ENCODE measurements around the gene MACC1.
"Not testable (repeated sequence)": the region's sequence is repeated elsewhere in the genome, so short reads cannot be mapped to it uniquely, and the experiment has no call there.

MACC1 gene

DNA sequence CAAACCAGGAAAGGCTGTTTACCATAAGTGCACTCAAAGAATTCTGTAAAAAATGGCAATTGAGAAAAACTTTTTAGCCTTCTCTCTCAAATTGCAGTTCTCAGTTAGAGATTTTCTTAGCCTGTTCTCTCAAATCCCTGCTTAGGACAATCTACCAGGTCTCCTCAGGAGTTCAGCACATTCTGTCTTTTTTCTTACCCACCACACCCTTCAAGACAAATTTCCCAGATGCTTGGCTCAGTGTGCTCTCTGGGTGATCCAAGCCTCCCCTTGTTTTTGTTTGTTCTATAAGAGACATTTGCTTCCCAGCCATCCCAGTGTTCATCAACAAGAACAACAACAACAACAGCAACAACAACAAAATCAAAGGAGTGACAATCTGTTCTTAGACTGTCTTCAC, 87.3 kb downstream of the MACC1 start:
- no peak for DNase-seq (ENCODE audit: low read depth in 2 of 2)

DNA sequence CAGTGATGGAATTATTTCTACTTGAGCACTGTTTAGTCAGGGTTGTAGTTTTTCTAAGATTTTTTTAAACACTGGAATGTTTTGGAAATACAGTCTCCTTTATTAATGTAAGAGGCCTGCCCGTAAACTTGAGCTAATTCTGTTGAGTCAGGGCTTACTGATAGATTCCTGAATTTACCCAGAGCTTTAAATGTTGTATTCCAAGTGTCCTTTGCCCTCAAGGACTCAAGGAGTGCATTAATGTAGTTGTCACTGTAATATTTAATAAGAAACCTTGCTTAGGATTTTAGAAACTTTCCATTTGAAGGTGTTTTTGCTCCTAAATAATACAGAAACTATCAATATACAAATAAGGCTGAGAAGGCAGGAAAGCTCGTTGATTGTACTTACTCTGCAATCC, 89.2 kb downstream of the MACC1 start:
- no peak for DNase-seq (ENCODE audit: low read depth in 2 of 2)

DNA sequence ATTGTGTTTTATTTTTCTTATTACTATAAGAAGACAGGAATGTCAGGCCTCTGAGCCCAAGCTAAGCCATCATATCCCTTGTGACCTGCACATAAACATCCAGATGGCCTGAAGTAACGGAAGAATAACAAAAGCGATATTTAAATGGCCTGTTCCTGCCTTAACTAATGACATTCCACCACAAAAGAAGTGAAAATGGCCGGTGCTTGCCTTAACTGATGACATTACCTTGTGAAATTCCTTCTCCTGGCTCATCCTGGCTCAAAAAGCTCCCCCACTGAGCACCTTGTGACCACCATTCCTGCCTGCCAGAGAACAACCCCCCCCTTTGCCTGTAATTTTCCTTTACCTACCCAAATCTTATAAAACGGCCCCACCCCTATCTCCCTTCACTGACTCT, 91.1 kb downstream of the MACC1 start:
- DNase-seq (ENCODE audit: low read depth in 2 of 2) = not testable (repeated sequence)

DNA sequence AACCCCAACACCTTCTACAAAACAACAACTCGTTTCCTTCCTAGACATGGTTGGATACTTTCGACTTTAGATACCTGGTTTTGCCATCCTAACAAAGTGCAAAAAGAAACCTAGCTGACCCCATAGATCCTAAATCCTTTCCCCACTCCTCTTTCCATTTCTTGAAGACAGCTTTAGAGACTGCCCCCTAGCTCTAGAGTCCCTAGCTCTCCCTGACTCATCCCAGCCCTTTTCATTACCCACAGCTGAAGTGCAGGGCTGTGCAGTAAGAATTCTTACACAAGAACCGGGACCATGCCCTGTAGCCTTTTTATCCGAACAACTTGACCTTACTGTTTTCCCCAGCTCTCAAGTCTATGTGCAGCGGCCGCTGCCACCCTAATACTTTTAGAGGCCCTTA, 93.1 kb downstream of the MACC1 start:
- not testable (repeated sequence) for DNase-seq (ENCODE audit: low read depth in 2 of 2)

DNA sequence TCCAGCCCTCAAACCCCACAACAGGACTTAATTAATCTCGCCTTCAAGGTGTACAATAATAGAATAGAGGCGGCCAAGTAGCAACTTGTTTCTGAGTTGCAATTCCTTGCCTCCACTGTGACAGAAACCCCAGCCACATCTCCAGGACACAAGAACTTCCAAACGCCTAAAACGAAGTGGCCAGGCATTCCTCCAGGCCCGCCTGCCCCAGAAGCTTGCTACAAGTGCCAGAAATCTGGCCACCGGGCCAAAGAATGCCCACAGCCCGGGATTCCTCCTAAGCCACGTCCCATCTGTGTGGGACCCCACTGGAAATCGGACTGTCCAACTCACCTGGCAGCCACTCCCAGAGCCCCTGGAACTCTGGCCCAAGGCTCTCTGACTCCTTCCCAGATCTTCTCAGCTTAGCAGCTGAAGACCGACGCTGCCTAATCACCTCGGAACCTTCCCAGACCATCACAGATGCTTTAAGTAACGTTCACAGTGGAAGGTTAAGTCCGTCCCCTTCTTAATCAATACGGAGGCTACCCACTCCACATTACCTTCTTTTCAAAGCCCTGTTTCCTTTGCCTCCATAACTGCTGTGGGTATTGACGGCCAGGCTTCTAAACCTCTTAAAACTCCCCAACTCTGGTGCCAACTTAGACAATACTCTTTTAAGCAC, 94.4 kb downstream of the MACC1 start:
- DNase-seq (ENCODE audit: low read depth in 2 of 2) = not testable (repeated sequence)

DNA sequence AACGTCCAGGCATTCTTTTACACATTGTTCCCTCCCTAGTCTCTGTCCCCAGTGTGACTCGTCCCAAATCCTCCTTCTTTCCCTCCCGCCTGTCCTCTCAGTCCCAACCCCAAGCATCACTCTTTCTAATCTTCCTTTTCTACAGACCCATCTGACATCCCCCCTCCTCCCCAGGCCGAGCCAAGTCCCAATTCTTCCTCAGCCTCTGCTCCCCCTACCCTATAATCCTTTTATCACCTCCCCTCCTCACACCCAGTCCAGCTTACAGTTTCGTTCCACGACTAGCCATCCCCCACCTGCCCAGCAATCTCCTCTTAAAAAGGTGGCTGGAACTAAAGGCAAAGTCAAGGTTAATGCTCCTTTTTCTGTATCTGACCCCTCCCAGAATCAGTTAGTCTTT, 95.1 kb downstream of the MACC1 start:
- DNase-seq (ENCODE audit: low read depth in 2 of 2) = no peak

DNA sequence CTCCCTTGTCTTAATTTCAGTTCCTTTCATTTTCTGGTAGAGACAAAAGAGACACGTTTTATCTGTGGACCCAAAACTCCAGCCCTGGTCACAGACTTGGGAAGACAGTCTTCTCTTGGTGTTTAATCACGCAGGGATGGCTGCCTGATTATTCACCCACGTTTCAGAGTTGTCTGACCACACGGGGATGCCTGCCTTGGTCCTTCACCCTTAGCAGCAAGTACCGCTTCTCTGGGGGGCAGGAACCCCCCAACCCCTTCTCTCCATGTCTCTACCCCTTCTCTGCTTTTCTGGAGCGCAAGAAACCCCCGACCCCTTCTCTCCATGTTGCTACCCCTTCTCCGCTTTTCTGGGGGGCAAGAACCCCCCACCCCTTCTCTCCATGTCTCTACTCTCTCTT, 95.8 kb downstream of the MACC1 start:
- DNase-seq (ENCODE audit: low read depth in 2 of 2) = no peak

DNA sequence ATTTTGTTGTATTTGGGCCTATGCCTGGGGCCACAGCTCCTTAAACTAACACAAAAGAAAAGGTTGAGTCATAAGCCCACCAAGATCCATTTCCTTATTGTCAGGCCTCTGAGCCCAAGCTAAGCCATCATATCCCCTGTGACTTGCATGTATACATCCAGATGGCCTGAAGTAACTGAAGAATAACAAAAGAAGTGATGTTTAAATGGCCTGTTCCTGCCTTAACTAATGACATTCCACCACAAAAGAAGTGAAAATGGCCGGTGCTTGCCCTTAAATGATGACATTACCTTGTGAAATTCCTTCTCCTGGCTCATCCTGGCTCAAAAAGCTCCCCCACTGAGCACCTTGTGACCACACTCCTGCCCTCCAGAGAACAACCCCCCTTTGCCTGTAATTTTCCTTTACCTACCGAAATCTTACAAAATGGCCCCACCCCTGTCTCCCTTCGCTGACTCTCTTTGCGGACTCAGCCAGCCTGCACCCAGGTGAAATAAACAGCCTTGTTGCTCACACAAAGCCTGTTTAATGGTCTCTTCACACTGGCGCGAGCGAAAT, 96.5 kb downstream of the MACC1 start:
- DNase-seq (ENCODE audit: low read depth in 2 of 2) = not testable (repeated sequence)

DNA sequence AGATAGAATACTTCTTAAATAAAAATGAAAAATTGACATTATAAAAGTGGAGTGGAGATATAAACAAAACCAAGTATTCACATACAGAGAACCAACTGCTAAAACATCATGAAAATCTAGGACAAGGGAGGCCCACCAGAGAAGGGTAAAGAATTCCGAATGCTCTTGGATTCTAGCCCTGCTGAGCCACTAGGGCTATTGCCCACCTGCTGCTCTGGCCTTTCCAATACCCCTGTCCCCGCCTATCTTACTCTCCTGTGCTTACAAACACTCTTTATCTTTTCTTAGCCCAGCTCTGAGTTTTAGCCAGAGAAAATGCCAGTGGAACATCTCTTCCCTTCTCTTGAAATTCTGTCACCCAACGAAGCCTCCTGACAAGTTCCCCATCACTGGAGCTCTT, 100.3 kb downstream of the MACC1 start:
- no peak for DNase-seq (ENCODE audit: low read depth in 2 of 2)

DNA sequence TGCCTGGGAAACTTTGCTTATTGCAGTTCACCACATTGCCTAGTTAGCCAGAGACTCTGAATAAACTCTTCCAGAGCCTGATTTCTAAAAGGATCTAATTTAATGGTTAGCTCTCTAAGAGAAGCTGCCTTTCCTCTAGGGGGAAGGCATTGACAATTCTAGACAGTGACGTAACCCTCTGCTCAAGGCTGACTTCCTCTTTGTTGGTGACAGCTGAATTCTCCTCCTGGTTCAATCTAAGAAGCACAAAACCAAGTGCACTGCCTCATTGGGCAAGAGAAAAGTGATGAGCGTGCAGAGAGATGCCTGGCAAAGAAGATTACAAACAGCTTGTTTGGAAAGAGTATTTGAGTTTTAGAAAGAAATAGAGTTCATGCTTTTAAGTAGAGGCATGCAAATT, 102.7 kb downstream of the MACC1 start:
- no peak for DNase-seq (ENCODE audit: low read depth in 2 of 2)

DNA sequence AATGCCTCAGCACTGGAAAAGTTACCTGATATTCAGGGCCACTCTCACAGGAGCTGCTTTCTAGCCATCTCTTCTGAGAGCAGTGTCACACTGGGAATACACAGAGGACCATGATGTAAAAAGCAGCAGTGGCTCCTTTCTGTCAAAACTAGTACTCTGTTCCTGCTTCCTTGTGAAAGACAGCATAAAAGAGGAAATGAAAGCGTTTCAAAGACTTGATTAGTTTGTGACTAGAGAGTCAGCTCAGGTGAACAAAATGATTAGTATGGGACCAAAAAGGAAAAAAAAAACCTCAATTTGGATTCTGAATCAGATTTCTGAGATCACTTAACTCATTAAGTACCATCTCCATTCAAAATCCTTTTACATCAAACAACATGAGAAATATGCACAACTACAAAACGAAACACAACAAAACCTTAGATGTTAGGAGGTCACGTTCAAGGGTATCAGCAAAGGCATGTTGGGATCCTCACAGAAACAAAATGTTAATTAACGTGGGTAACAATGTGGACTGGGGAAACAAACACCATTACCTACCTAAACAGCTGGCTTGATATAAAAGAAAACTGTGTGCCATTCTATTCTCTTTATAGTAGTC, 103.7 kb downstream of the MACC1 start:
- DNase-seq (ENCODE audit: low read depth in 2 of 2) = no peak

DNA sequence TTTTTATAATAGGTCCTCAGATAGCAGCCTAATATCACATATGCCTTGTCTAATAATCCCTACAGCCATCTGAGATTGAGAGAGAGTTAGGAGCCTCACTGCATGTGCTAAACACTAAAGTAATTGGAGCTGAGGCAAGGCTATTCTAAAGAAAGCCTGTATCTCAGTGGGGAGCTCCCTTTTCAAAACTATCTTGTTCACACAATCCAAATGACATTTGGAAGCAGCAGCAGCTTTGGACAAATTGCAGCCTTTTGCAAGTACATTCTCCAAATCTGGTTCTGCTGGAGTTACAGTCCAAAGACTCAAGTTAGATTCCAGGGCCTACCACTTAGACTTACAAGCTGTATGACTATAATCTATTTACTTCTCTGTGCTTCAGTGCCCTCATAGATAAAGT, 104.5 kb downstream of the MACC1 start:
- DNase-seq (ENCODE audit: low read depth in 2 of 2) = no peak

DNA sequence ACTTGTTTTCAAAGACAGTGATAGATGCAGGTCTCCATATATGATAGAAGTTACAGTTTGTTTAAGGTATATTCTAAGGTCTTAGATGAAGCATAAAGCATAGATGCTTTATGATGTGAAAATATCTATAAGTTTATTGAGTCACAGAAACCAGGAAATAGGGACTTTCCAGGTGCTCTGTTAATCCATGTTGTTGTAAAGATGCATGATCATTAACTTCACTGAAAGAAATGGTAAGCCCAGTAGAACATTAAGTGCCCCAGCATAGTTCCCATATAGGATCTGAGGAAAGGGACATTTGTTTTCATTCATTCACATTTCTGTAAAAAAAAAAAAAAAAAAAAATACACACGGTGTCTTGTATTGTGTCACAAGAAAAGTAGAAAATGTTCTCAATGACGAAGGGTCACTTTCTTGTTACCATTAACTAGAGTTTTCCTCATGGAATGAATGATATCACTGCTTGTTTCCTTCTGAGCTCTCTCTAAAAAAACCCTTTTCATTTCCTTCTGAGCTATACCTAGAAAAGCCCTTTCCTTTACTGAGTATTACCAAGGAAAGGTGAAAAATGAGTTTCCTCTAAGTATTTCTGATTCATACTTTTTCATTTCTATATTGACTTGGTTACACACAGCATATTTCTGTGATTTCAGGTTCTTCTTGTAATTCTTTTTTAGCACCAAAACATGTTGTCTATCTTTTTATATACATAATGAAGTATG, 105.2 kb downstream of the MACC1 start:
- DNase-seq (ENCODE audit: low read depth in 2 of 2) = no peak

DNA sequence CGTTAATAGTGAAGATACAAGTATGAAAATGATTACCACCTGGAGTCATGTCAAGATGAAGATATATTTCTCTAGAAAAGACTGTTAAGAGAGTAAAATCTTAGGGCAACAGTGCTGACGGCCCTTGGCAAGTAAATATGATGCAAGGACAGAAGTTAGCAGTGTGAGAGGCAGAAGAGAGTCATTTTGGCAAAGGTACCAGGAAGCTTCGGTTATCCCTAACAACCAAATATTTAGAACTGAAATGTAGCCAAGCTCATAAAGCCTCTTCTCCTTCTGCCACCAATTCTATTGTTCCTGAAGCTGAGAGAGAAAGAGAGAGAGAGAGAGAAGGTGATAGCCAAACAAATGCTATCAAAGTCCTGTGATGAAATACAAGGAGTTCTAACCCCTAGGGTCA, 109.6 kb downstream of the MACC1 start:
- no peak for DNase-seq (ENCODE audit: low read depth in 2 of 2)

DNA sequence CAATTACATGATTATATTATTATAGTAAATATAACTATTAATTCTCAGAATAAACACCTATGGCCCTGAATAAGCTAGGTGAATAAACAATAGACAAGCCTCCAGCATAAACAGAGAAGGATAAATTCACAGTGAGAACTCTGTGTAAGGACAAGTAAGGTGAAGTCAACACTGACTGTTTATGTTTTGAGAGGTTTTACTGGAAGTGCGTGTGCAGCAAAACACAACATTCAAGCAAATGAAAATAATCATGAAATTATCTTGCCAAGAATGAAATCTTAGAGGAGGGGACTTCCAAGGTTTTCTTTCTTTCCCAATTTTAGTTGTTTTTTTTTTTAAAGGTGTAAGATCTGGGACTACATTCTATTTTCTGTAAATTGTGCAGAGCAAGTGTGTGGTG, 112.5 kb downstream of the MACC1 start:
- no peak for DNase-seq (ENCODE audit: low read depth in 2 of 2)

DNA sequence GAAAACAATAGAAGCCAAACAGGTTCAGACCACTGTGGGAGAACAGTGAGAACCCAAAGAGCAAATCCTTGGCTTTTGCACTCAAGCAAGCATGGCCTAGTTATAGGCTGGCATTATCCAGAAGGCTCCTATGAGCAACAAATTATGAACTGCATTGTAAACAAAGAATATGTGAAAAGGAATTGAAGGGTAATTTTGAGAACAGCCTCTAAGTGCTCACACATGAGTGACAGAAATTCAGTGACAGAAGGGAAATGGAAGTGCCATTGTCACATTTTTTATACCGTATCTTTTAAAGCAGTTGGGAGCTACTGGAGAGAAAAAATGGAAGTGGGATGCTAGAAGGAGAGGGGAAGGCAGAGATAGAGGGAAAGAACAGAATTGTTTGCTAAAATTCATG, 114.2 kb downstream of the MACC1 start:
- DNase-seq (ENCODE audit: low read depth in 2 of 2) = no peak

DNA sequence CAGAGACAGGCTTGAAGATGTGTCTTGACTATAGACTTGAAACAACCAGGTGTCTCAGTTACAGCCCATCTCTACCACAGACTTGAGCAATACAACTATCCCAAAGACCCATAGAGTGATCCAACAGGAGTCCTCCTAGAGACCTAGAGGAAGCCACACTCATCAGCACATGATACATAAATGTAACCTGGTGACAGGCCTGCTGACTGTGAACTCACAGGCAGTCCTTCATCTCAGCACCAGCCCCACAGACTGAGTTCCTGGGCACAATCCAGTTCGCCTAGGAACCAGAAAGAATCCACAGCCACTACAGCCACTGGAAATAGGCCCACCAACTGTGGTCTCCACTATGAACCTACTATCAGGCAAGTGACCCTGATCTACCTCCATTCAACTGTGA, 121.3 kb downstream of the MACC1 start:
- DNase-seq (ENCODE audit: low read depth in 2 of 2) = no peak

DNA sequence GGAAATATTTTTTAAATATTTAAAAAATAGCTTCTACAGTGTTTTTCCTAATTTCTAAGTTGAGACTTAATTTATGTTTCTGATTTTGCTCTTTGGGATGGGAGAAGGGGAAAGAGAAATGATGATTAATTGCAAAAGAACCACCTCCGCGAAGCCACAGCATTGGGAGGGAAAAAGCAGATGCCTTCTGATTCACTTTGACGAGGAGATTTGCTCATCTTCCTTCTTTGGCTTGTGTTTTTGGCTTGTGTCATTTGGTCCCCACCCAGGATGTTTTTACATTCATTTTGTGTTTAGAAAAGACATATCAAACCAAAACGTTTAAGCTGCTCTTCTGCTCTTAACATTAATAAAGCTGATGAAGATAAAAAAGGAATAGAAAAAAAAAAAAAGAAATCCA, 121.7 kb downstream of the MACC1 start:
- DNase-seq (ENCODE audit: low read depth in 2 of 2) = no peak

DNA sequence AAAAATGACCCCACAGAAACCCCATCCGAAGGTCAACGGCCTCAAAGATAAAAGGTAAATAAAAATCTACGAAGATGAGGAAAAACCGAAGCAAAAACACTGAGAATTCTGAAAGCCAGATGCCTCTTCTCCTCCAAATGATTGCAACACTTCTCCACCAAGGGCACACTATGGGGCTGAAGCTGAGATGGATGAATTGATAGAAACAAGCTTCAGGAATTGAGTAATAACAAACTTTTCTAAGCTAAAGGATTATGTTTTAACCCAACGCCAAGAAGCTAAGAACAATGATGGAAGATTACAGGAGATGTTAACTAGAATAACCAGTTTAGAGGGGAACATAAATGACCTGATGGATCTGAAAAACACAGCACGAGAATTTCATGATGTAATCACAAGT, 127.8 kb downstream of the MACC1 start:
- DNase-seq (ENCODE audit: low read depth in 2 of 2) = no peak

DNA sequence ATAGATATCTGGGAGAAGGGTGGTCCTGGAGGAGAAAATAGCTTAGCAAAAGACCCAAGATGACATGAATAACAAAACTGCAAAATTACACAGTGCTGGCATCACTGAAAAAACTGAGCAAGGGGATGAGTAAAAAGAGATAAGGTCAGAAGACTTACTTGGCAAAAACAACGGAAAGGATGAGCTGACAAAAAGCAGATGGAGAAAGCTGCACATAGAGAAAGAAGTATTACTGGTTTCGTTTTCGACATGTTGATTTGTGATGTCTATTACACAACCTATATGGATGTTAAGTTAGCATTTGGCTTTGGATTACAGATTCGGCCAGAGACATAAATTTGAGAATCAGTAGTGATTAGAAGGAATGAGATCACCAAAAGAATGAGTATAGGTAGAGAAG, 132.1 kb downstream of the MACC1 start:
- no peak for DNase-seq (ENCODE audit: low read depth in 2 of 2)
